ENCODE measurements around the gene ETV1.

The ETV1 gene

GRCh38 chr7:13984831-13985685 lies 4.4 kb downstream of the ETV1 start:
- no peak for DNase-seq

- no peak for DNase-seq
Measured at GRCh38 chr7:13984061-13984460, 5.4 kb downstream of the ETV1 start.

GRCh38 chr7:13982940-13983677 lies 6.4 kb downstream of the ETV1 start:
- no peak for DNase-seq

GRCh38 chr7:13981070-13981469 lies 8.4 kb downstream of the ETV1 start:
- no peak for DNase-seq

GRCh38 chr7:13980474-13980873 lies 9.0 kb downstream of the ETV1 start:
- no peak for DNase-seq

- no peak for DNase-seq
Measured at GRCh38 chr7:13979671-13980435, 9.6 kb downstream of the ETV1 start.

GRCh38 chr7:13976594-13976993 lies 12.9 kb downstream of the ETV1 start:
- no peak for DNase-seq

- no peak for DNase-seq
Measured at GRCh38 chr7:13965077-13965476, 24.4 kb downstream of the ETV1 start.

- DNase-seq: no peak
Measured at GRCh38 chr7:13963925-13964324, 25.5 kb downstream of the ETV1 start.

GRCh38 chr7:13955494-13955893 lies 34.0 kb downstream of the ETV1 start:
- no peak for DNase-seq

- DNase-seq: no peak
Measured at GRCh38 chr7:13953368-13953767, 36.1 kb downstream of the ETV1 start.

- no peak for DNase-seq
Measured at GRCh38 chr7:13952921-13953320, 36.5 kb downstream of the ETV1 start.

GRCh38 chr7:13949939-13950338 lies 39.5 kb downstream of the ETV1 start:
- no peak for DNase-seq

- DNase-seq: no peak
Measured at GRCh38 chr7:13949445-13949844, 40.0 kb downstream of the ETV1 start.

- DNase-seq: no peak
Measured at GRCh38 chr7:13948019-13948801, 41.3 kb downstream of the ETV1 start.

GRCh38 chr7:13947535-13947934 lies 41.9 kb downstream of the ETV1 start:
- DNase-seq: no peak

- DNase-seq: no peak
Measured at GRCh38 chr7:13946181-13946580, 43.3 kb downstream of the ETV1 start.

GRCh38 chr7:13945670-13946069 lies 43.8 kb downstream of the ETV1 start:
- DNase-seq: no peak

- DNase-seq: no peak
Measured at GRCh38 chr7:13933536-13933935, 55.9 kb downstream of the ETV1 start.

GRCh38 chr7:13933091-13933490 lies 56.4 kb downstream of the ETV1 start:
- no peak for DNase-seq

- no peak for DNase-seq
Measured at GRCh38 chr7:13932131-13932530, 57.3 kb downstream of the ETV1 start.

GRCh38 chr7:13921062-13921461 lies 68.4 kb downstream of the ETV1 start:
- no peak for DNase-seq
